HG03575 (cell line): ENCODE measurements around the gene KIAA0513.
"Not testable (repeated sequence)": the region's sequence is repeated elsewhere in the genome, so short reads cannot be mapped to it uniquely, and the experiment has no call there.

Experiments used
- ATAC-seq: cut with Tn5 transposase; IDR thresholded peaks from one replicate; pipeline ENCODE4 v1.9.1; 2021; ENCODE audit not compliant: unreplicated experiment, insufficient number of reproducible peaks, low FRiP score; ENCODE audit errors: extremely low read depth

Gene KIAA0513

DNA sequence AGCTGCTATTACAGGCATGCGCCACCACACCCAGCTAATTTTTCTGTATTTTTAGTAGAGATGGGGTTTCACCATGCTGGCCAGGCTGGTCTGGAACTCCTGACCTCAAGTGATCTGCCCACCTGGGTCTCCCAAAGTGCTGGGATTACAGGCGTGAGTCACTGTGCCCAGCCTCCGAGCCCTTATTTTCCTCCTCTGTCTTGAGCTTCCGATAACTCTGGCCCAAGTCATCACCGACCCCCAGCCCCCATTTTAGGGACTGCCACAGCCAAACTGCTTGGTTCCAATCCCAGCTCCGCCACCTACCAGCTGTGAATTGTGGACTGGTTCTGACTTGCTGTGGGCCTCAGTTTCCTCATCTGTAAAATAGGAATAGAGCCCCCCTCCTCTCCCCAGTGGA lies 95.8 kb downstream of the KIAA0513 start:
- ATAC-seq: not testable (repeated sequence)

DNA sequence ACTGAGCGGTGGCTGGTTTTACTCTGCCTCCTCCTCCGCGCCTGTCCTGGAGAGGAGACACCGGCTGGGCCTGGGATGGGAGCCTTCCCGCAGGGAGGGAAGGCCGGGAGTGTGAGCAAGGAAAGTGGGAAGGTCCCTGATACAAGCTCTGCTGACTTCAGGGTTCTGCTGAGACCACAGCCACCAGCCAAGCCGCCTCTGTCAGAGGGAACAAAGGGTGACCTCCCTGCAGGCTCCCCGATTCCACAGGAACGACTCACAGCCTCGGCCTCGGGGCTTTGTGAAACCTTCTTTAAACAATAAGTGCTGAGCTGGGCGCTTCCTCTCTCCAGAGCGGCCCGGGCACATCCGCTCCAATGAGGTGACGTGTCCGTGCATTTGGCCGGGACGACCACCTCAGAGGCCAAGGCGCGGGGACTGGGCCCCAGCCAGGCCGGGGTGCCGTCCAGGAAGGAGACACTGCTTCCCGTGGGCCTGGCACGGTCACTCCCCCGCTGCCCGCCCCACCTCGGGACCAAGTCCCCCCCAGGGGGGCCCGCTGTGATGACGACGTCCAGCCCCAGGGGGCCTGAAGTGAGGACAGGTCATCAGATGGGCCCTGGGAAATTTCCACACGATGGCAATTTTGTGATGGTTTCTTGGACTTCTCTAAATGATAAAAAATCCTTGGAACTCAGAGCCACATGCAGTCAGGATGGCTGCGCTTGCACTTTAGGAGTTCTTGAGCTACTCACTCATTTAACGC lies 96.5 kb downstream of the KIAA0513 start:
- ATAC-seq: no peak

DNA sequence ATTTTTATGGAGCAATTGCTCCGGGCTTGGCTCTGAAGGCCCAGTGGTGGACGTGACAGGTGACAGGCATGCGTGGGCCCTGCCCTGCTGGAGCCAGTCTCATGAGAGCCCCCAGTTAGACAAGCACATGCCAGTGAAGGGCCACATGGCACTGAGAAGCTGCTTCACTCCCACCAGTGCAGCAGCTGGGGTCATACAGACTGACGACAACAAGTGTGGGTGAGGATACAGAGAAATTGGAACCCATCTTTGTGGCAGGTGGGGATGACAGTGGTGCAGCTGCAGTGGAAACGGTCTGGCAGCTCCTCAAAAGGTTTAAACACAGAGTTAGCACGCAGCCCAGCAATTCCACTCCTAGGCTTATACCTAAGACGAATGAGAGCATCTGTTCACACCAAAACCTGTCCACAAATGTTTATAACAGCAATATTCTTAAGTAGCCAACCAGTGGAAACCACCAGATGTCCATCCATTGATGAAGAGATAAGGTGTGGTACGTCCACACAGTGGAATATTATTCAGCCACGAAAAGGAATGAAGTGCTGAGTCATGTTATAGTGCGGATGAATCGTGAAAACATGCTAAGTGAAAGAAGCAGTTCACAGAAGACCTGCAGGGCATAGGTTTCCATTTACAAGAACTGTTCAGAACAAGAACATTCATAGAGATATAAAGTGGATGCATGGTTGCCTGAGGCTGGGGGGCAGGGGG lies 97.2 kb downstream of the KIAA0513 start:
- no peak for ATAC-seq

DNA sequence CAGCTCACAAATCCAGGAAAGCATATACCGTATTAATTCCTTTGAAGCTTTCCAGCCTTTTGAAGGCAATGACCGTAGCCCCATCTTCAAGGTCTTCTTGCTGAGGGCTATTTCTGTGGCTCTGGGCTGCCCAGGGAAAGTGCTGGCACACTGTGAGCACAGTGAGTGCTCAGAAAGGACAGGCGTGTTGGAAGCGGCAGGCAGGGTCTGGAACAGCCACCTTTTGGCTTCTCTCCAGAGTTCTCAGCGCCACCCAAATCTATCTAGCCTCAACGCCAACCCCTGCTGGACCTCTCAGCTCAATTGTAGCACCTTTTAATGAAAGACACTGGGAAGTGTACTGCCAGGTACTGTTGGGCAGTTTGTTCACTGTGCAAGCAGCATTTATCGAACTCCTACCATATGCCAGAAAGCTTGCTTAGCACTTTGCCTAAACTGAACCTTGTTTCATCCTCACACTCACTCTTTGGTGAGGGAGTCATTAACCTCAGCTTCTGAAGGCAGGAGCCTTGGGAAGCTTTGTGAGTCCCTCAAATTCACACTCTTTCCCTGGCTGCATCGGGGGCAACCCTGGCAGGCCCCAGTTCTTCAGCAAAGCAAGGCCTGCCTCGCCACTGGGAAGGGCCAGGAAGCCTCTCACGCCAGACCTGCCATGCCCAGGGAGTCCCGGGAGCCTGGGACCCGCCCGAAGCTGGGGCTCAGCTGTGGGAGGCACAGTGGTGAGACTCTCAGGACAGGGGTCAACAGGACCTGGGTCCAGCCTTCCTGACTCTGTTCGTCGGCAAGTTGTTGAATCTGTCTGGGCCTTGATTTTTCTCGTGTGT lies 98.2 kb downstream of the KIAA0513 start:
- no peak for ATAC-seq

DNA sequence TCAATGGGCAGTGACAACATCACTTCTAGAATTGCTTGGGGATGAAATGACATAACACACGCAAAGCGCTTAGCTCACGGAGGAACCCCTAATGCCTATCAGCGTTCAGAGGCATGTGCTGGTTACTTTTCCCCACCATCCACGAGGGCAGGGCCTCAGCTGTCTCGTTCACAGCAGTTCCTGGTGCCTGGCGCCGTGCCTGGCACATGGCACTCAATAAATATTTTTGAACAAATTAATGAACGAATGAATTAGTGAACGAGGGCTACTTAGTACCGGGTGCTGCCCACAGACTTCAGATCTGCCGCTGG lies 98.8 kb downstream of the KIAA0513 start:
- ATAC-seq: no peak

DNA sequence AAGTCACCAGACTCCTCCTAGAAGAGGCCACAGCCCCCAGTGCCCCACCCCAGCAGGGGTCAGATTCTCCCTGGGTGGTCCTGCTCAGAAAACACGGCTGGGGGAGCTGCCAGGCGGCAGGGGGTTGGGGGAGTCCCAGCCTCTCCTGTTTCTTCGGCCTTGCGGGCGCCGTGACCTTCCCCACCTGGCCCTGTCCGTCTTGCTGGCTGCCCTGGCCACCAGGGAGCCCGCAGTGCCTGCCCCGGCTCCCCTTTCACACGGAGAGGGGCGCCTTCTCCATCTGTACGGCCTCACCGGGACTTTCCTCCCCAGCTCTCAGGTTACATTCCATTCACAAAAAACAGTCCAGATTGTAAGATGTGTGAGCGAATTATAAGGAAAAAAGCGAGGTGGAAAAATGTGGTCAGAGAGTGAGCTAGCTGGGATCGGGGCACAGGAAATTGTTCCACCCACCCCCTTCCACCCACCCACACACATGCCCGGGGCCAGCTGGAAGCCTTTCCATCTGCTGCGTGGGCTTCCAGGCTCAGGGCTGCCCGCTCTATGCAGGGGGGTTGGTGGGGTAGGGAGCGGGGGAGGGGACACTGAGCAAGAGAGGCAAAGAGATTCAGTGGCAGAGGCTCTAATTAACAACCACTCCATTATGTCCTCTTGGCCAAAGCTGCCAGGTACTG lies 99.2 kb downstream of the KIAA0513 start:
- ATAC-seq: no peak

DNA sequence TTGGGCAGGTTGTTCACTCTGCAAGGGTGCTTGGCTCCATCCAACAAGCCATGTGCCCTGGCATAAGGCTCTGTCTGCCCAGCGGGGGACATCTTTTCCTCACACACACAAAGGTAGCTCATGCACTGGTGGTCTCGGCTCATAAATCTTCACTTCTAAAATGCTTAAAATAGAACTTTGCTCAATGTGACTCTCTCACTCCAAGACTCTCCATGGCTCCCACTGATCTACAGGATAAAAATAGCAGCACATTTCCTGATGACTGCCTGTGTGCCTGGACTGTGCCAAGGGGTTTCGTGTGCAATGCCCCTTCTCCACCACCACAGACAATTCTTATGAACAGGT lies 99.8 kb downstream of the KIAA0513 start:
- no peak for ATAC-seq

DNA sequence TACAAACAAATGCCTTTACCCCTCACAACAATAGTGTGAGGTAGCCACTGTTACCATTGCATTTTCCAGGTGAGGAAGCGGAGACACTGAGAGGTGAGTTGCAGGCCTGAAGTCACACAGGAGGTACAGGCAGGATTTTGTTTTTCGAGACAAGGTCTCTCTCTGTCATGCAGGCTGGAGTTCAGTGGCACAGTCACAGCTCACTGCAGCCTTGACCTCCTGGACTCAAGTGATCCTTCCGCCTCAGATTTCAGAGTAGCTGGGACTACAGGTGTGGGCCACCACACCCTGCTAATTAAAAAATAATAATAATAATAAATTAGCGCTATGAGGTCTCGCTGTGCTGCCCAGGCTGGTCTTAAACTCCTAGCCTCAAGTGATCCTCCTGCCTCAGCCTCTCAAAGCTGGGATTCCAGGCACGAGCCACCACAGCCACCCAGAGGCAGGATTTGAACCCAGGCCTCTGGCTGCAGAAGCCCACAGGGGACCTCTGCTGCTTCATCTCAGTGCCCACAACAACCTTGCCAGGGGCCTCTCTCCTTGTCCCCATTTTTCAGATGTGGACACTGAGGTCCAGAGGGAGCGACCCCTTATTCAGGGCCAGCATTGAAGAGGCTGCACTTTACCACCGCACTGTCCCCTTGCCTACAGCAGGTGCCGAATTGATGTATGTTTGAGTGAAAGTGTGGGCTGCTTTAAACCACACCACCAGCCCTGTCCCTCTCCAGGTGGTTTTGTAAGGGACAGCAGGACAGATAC lies 100.7 kb downstream of the KIAA0513 start:
- ATAC-seq: no peak

DNA sequence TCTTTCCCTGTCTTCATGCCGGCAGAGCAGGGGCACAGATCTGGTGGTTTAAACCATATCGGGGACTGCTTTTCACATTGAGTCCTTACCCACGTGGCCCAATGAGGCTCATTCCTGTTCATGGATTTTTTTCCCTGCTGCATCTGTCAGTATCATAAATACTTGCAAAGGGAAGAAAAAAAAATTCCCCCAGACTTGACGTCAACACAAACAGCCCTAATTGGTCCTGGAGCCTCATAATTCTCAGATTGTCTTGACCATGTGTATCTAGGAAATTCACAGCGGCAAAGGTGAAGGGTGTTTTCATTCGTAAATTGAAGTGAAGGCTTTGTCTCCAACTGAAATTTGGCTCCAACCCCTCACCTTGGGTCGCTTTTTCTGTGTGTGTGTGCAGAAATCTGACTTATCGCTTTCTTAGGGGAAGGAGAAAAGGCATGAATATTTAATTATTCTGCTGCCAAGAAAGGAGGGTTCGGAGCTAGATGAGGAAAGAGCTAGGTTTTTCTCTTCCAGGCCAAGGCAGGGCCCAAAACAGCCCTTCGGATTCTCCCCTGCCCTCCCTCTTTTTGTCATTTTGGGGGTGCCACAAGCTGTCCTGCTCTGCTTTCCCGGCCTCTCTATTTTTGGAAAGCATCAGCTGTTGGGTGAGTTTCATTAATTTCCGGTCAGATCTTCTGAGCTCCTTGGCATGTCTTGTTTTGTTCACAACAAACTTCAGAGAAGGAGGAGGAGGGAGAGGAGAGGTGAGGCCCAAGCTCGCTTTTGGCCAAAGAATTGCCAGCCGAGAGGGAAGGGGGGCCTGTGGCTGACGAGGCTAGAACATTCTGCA lies 102.5 kb downstream of the KIAA0513 start:
- ATAC-seq: no peak

DNA sequence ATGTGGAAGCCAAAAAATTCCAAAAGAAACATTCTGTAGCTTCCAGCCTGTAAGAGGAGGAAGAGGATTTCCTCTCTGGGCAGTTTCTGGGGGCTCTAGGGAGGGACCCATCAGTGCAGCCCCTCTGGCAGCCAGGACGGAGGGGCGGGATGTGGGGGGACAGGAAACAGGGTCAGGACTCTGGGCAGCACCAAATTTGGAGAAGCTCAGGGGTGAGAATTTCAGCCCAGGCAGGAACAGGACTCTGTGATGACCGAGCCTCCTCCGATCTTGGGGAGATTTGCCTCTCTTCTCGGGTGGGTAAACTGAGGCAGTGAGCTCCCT lies 103.1 kb downstream of the KIAA0513 start:
- no peak for ATAC-seq

DNA sequence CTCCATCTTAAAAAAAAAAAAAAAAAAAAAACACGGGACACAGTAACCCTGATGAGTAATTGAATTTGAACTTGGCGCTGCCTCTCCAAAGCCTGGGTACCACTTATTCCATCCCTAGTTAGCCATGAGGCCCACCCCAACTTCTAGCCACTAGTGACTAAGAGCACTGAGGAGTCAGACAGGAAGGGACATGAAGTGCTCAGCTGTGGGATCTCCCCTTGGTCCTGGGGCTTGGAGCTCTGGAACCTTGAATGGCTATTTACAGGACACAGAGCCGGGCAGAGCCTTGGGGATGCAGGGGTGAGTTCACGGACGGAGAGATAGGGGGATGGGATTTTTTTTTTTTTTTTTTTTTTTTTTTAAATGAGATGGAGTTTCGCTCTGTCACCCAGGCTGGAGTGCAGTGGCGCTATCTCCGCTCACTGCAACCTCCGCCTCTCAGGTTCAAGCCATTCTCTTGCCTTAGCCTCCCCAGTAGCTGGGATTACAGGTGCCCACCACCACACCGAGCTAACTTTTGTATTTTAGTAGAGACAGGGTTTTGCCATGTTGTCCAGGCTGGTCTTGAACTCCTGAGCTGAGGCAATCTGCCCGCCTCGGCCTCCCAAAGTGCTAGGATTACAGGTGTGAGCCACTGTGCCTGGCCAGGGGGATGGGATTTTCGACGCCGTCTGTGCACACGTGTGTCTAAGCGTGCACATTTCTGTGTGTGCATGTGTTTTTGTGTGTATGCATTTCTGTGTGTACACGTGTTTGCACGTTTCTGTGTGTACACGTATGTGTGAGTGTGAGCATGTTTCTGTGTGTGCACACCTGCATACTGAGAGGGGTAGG lies 105.1 kb downstream of the KIAA0513 start:
- no peak for ATAC-seq

DNA sequence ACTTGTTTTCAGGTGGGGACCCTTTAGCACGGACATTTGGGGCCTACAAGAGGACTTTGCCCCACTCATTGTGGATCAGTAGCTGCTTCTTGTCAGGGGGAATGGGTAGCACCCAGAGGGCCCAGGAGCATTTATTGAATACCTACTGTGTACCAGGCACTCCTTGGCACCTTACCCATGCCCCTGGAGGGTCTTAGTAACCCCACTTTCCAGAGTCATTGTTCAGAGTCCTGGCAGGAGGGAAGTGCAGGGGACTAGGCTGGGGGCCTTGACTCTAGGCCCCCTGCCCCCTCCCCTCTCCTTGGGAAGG lies 105.7 kb downstream of the KIAA0513 start:
- no peak for ATAC-seq

DNA sequence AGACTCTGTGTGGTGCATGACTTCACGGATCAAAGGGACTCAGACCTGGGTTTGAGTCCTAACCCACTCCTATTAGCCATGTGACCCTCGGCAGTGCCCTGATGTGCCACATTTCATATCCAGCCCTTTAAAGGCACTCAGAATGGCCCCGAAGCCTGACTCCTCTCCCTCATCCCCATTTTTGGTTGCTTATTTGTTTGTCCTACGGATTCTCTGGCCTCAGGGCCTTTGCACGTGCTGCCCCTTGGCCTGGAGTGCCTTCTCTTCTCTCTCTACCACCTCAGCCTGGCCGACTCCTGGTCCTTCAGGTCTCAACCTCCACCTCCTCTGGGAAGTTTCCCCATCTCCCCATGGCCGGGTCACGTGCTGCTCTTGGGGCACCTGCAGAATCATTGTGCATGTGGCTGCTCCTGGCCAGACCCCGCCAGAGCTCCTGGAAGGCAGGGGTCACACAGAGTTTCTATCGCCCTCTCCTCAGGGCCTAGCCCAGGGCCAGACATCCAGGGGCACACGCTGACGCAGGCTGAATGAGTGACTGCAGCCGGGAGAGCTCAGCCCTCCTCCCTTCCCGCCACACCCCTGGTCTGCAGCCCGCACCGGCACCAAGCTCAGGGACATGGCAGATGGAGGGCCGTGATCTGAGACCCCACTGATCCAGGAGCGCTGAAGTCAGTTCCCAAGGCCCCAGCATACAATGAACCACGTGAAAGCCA lies 106.6 kb downstream of the KIAA0513 start:
- no peak for ATAC-seq

DNA sequence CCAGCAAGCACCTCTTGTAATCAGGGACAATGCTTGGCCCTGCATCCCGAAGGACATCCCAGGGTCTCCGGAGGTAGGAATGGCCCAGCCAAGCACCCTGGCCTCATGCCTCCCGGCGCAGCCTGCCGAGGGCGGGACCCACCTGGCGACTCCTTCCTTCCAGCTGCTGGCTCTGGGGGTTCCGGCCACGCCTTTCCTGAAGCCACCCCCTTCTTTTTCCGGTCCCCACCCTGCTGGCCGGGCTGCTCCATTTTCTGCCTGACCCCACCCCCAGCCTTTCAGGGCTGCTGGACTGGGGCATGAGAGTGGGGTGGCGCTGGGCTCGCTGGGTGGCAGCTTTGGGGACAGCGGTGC lies 107.2 kb downstream of the KIAA0513 start:
- no peak for ATAC-seq

DNA sequence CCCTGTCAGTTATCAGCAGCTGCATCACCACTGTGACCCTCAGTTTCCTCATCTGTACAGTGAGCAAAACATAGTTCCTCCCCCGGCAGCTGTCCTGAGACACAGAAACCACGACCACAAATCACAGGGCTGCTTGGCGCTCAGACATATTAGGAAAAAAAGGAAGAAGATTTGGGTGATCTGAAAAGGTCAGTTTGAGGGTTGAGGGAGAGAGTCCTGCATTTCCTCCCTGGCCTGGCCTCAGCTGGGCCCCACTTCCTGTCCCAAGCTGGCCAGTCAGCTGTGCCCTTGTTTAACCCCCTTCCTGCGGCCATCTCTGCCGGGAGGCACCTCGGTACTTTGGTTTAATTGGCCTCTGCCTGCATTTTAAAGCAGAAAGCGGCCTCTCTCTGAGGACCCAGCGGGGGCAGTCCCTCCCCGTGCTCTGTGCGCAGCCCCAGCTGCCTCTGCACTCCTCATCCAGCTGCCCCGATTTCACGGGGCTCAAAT lies 108.7 kb downstream of the KIAA0513 start:
- no peak for ATAC-seq

DNA sequence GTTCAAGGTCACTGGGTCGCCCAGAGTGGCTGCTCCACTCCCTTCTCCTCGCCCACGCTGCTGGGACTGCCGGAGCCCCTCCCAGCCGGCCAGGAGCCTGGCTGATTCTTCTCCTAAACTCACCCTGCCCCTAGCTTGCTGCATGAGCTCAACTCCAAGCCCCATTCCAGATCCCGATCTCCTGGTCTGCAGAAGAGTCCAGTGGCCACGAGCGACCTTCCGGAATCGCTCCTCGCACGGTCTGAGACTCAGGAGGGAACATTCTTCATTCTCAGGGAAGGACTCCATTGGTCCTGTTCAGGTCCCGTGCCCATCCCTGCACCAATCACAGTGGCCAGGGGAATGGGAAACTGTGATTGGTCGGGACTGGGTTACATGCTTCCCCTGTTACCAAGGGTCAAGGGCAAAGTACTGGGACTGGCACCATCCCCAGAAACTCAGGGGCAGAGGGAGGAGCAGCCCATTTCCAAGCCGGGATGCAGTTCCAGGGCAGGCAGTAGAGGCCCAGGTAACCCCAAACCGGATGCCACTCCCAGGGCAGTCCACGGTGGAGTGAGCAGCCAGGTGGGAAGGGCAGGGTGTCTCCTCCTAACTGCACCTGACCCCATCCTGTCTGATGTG lies 109.2 kb downstream of the KIAA0513 start:
- no peak for ATAC-seq
